Measurements from ENCODE around the gene SYNM.

The SYNM gene

DNA sequence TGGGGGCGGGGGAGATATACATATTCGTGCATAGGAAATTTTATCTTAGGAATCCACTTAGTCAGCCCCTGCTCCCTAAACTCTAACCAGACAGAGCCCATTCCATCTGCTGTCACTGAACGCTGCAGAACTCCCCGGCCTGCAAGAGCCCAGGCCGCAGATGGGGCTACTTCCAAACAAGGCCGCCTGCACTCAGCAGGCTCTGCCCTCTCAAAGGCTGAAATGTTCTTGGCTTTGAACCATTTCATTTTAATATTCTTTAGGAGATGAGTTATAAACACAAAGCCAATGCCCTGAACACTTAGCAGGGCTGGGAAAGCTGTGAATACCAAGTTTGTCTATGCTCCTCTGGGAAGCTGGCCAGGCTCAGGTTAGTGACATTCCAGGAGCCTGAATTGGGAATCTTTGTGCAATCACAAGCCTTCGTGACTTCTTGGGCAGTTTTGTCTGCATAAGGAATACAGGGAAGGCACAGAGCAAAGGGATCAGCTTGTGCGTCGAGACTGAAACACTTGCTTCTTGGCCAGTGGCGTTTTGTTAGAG, 65.0 kb downstream of the SYNM start:
- DNase-seq (ENCODE audit: low read depth), result no peak

DNA sequence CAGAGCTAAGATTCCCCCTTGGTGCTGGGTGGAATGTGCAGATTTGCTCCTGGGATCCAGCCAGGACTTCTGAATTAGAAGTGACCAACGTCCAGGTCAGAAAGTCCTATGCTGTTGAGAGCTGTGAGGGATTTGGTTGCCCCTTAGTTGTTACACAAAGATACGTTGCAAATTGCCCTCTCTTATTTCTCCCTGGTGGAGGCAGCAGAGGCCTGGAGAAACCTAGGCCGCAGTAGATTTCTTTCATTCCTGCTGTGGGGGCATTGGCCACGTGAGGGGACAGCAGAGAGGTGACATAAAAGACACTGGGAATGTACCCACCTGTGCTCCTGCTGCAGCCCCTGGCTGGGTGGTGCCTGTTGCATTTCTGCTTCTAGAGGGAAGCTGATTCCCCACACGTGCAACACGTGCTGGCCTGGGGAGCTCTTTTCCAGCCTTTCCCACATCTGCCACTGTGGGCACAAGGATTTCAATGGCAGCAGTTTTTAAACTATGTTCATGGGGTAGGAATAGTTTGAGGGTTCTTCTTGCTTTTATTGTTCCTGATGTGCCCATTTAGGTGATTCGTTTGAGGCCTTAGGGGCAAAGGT, 65.7 kb downstream of the SYNM start:
- no peak for DNase-seq (ENCODE audit: low read depth)

DNA sequence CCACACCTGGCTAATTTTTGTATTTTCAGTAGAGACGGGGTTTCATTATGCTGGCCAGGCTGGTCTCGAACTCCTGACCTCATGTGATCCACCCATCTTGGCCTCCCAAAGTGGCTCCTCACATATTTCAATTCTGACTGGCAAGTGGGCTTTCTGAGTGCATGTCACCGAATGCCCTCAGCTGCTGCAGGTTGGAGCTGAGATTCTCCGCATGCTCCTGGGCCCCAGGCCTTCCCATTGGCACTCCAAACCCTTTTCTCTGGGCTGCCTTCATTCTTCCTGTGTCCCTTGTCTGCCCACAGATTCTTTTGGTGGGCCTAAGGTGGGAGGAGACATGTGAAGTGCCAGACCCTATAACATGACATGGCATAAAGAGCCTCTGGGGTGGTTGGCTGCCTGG, 67.3 kb downstream of the SYNM start:
- no peak for DNase-seq (ENCODE audit: low read depth)

DNA sequence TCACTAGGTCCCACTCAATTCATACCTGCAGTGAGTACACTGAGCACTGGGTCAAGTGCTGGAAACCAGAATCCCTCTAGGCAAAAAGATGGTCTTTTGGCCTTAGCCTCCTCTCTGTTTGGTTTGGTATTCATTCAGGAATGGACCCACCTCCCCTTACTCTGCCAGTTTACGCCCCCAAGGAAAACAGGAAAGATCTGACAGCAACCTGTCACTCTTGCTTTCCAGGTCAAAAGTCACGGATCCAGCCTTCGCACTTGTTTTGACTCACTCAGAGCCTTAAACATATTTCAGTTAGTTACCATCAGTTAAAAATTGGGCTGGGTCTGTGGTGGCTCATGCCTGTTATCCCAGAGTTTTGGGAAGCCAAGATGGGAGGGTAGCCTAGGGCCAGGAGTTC, 68.1 kb downstream of the SYNM start:
- no peak for DNase-seq (ENCODE audit: low read depth)

DNA sequence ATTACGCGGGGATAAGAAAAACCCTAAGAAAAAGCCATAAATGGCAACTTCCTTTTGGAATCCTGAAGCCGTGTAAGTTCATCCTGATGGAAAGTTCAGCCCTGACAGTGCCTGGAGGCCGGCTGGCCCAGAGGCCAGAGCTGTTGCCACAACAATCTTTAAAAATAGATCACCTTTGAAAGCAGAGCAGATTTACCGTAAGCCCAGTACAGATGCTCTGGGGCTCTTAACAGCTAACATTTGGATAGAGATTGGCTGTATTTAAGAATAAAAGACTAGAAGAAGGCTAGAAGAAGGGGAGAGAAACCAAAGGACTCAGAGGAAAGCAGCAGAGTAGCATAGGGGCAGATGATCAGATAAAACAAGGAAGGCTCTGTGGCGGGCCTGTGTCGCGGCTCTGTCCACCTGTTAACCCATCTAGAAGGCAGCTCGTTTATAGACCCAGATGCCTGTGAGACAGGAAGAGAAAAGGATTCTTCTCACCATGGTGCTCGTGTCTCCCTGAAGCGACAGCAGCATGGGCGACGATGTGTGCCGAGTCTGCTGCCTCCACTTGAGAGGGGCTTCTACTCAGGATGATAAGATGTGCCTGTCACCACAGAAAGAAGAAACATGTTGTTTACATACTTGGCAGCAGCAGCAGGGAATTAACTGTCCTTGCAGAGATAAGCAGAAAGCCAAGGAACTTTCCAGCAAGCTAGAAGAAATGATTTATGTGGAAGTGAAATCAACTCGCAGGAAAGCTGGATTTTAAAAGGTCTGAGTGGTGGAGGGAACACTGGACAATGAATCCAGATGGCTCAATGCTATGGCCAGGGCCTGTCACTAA, 69.9 kb downstream of the SYNM start:
- DNase-seq (ENCODE audit: low read depth), result no peak

DNA sequence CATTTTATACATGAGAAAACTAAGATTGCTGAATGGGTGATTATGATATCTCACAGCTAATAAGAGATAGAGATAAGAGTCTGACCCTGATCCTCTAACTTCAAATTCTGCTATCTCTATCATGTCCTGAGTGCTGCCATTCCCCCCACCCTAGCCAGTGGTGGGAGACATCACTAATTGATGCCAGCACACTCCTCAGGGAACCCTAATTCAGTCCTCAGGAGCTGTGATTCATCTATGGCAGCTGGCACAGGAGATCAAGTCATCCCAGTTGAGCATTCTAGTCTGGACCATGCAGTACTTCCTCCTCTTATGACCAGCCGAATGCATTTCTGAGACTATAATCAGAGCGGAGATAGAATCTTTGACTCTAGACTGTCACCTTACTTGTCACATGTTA, 71.9 kb downstream of the SYNM start:
- no peak for DNase-seq (ENCODE audit: low read depth)

DNA sequence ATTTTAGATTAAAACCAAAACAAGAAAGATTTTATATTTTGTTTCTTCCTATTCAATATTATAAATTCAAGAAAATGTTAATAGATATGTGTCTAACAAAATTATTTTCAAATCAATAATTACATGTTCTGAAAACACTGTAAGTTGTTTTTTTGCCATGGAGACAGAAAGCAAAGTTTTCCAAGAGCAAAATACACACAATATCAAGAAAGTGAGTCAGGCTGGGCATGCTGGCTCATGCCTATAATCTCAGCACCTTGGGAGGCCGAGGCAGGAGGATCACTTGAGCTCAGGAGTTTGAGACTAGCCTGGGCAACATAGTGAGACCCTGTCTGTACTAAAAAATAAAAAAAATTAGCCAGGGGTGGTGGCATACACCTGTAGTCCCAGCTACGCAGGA, 72.8 kb downstream of the SYNM start:
- DNase-seq (ENCODE audit: low read depth), result no peak

DNA sequence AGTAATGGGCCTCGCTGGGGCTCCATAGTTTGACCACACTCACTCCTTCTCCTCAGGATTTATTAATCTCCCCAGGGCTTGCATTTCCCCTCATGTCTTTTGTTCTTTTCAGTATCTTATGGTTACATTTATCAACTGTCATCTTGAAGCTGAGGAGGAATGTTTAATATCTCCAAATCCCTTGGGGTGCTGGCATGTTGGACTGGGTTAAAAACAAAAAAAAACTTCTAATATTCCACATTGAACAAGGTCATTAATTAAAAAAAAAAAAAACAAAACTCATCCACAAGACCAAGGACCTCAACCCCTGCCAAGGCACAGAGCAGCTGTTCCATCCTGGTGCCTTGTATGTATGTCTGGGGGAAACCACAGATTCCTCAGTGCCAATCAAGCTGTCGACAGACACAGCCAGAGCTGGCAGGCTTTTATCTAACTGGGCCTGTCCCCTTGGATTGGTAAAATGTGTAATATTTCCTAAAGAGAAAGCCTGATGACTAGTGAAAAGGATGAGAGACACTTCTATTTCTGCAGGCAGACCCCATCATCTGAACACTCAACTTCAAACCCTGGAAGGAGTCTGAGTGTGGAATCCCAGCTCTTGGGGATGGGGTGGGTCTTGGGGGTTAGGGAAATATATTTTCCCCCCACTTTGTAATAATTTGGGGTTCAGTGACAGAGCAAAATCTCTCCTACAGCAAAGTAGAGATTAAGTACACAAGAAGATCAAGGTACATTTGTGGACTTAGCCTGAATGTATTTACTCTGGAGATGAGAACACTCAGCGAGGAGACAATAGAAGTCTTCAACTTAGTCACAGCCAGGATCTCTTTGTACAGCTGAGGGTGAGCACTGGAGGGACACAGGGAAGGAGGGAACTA, 75.4 kb downstream of the SYNM start:
- no peak for DNase-seq (ENCODE audit: low read depth)

DNA sequence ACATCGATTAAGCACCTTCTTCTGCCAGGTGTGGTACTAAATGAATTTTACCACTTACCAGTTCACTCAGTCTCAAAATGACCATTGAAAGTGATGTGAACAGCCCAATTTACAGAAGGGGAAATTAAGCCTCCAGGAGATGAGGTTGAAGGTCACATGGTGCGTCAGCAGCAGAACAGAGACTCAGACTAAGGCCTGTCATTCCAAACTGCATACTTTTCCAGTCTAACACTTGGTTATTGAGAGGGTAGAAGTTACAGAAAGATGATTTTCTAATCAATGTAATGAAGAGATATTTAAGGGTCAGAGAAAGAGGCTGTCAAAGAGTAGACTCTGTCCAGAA, 76.1 kb downstream of the SYNM start:
- no peak for DNase-seq (ENCODE audit: low read depth)

DNA sequence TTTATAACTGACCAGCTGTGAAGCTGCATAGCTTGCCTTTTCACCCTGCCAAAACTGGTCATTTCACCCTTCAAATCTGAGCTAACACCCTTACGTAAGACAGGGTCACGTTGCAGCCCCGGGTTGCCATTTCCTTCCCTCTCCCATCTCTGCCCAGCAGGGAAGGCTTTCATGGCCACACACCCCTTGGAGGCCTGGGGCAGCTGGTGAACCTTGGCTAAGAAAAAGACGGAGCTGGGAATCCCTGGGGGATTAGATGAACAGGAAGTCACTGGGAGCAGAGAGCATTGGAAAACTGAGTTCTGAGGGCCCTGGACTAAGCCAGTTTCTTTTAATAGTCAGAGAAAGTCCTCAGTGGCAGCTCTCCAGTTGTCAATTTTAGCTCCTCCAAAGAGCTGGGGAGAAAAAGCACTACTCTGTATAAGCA, 76.7 kb downstream of the SYNM start:
- DNase-seq (ENCODE audit: low read depth), result no peak

DNA sequence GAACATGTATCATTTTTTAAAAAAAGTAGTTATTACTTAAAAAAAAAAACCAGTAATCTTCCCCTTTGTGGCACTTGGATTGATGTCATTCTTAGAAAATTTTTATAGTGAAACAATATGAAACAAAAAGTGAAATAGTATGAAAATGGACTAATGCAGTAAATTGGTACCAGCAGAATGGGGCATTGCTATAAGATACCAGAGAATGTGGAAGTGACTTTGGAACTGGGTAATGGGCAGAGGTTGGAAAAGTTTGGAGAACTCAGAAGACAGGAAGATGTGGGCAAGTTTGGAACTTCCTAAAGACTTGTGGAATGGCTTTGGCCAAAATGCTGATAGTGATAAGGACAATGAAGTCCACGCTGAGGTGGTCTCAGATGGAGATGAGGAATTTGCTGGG, 77.9 kb downstream of the SYNM start:
- no peak for DNase-seq (ENCODE audit: low read depth)
